Measurements from ENCODE around the gene PLK4.
A peak's percentile ranks its signal among the peaks of the same experiment; 100 is the strongest.
"Not testable (repeated sequence)": the region's sequence is repeated elsewhere in the genome, so short reads cannot be mapped to it uniquely, and the experiment has no call there.

PLK4 gene

DNA sequence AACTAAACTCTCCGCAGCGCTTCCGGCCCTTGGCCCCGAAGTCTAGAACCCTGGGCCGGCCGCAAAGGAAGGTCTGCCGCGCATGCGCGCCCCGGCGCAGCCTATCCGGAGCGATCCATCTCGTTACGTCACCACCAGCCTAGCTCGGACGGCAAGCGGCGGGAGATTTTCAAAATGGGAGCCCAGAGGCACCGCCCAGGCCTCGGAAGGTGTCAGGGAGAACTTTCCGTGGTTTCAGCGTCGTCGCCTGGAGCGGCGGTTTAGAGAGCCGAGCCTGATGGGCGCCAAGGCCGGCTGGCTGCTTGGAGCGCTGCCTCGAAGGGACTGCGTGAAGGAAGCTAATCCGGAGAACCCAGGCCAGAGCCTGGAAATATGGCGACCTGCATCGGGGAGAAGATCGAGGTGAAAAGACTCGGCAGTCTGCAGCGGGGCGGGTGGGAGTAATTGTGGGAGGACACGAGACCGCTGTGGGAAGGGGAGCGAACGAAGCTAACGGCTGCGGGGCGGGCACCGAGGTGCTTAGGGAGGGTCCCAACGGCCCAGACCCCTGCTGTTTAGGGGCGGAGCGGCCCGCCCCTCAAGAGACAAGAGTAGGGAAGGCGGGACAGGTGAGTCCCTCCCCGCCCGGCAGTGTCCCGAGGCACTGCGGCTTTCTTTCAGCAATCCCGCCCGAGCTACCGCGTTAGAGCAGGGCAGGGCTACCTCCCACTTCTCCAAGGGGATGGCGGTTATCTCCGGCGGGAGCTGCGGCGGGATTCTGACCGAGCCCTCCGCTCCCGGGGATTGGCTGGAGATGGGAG, at the start of gene PLK4:
Gene PLK4, plus strand, starts transcription at position 131 of the 800 bp plus-strand sequence. Its CDS starts 242 bp downstream, at position 373.
- peak; percentile 76 to 90 for DNase-seq (ENCODE audit: low read depth in 2 of 2, low spot score in 1 of 2)

- no peak for DNase-seq (ENCODE audit: low read depth in 2 of 2, low spot score in 1 of 2)
Measured at GRCh38 chr4:127832585-127832984, 48.1 kb upstream of the PLK4 start.

DNA sequence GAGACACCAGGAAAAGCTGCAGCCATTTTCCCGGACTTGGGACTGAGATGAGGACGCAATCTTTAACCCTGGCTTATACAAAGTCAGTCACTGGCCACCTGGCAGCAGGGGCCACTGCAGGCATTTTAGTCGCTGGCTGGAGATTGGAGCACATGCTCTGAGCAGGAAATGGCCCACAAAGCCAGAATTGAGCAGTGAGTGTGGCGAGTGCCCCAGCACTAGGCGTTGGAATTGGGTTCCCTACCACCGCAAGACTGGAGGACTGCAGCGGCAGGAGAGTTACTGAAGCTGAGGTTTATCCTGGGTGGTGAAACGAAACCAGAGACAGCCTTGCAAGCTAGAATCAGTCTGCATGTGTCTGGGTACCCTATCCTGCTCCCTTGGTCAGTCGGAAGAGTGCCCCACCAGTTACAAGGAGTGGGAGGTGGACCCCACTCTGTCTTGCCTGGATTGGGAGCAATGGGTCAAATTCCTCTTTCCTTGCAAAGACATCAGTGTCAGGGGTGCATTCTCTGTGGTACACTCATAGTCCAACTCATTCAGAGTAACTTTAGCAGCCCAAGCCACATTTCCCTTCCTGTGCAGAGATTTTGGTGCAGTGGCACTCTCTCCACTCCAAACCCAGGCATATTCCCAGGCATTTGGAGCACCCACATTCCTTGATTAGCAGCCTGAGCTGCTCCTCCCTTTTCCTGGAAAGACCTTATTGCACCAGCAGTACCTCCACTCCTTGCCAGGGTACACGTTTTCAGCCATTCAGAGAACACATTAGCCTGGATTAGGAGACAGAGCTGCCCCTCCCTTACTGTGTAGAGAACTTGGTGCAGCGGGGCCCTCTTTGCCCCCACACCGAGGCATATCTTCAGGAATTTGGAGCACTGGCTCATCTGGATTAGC, 36.7 kb upstream of the PLK4 start:
- DNase-seq (ENCODE audit: low read depth in 2 of 2, low spot score in 1 of 2) = no peak

DNA sequence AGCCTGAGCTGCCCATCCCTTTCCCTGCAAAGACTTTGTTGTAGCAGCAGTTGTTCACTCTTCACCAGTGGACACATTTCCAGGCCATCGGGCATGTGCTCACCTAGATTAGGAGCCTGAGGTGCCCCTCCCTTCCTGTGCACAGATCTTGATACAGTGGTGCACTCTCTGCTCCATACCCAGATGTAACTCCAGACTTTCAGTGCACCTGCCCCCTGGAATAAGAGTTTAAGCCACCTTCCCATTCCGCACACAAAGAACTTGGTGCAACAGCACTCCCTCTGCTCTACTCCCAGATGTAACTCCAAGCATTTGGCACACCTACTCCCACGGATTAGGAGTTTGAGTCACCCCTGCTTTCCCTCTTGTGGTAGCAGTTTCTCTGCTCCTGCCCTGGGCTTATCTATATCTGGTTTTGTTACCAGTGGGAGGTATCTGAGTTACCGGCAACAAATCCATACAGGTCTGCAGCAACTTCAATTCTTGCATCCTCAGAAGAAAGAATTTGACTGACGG, 36.0 kb upstream of the PLK4 start:
- DNase-seq (ENCODE audit: low read depth in 2 of 2, low spot score in 1 of 2) = no peak

DNA sequence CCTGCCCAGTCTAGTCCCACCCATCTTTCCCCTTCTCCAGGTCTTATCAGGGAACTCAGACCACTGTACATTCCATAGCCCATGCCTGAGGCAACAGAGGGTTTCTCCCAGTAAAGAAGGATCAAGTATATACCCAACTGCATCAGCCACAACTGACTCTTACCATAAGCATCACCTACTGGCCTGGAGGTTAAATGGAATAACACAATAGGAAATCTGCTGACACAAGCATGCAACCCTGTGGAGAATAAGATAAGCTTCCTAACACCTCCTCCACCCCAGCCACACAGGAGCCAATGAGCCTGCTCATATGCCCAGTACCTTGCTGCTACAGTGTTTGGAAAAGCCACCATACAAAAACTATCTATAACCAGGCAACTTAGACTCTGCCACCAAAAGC, 34.6 kb upstream of the PLK4 start:
- no peak for DNase-seq (ENCODE audit: low read depth in 2 of 2, low spot score in 1 of 2)

DNA sequence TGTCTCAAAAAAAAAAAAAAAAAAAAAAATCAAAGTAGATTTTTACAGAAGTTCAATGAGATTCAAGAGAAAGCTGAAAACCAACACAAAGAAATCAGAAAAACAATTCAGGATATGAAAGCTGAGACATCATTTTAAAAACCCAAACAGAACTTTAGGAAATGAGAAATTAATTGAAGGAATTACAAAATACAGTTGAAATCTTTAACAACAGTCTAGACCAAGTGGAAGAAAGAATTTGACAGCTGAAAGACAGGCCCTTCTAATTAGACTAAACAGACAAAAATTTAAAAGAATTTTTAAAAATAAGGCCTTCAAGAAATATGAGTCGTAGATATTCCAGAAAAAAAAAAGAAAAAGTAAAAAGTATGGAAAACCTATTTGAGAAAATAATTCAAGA, 33.9 kb upstream of the PLK4 start:
- no peak for DNase-seq (ENCODE audit: low read depth in 2 of 2, low spot score in 1 of 2)

- DNase-seq (ENCODE audit: low read depth in 2 of 2, low spot score in 1 of 2) = no peak
Measured at GRCh38 chr4:127849505-127850234, 31.0 kb upstream of the PLK4 start.

GRCh38 chr4:127852661-127853060, 28.0 kb upstream of the PLK4 start:
- DNase-seq (ENCODE audit: low read depth in 2 of 2, low spot score in 1 of 2) = no peak

- DNase-seq (ENCODE audit: low read depth in 2 of 2, low spot score in 1 of 2) = no peak
Measured at GRCh38 chr4:127856196-127856812, 24.4 kb upstream of the PLK4 start.

DNA sequence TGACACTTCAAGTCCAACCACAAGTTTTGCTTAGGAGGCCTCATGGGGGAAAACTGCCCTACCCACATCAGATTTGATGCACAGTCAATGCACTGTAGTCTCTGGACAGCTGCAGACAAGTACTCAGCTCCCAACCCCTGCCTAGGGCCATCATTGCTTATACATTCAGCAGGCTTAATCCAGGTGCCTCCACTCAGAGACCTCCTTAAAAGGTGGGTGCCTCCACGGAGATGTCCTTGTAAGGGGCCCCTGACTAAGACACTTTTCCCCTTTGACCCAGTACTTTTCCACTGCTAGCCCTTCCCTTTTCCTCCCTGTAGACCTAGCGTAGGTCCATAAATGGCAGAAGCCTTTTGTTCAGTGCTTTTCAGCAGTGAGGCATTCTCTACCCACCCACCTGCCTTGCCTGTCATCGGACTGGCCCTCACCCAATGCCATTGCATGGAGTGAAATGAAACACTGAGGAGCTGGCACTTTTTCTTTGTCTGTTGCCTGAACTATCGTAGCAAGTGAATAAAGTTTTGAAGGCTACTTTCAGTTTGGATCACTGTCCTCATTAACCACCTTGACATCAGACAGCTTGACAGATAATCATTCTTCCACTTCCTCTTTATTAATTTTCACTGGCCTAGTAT, 23.8 kb upstream of the PLK4 start:
- no peak for DNase-seq (ENCODE audit: low read depth in 2 of 2, low spot score in 1 of 2)

DNA sequence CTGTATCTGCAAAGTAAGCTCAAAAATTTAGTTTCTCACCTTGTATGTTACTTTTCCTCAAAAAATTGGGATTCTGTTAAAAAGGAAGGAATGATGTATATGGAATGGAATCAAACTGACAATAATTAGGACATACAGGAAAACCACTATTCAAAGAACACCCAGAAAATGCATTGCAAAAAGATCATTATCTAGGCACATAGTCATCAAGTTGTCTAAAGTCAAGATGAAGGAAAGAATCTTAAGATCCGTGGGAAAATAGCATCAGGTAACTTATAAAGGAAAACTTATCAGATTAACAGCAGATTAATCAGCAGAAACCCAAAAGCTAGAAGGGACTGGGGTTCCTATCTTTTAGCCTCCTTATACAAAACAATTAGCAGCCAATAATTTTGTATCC, 23.1 kb upstream of the PLK4 start:
- no peak for DNase-seq (ENCODE audit: low read depth in 2 of 2, low spot score in 1 of 2)

GRCh38 chr4:127868196-127868595, 12.5 kb upstream of the PLK4 start:
- DNase-seq (ENCODE audit: low read depth in 2 of 2, low spot score in 1 of 2) = no peak

- no peak for DNase-seq (ENCODE audit: low read depth in 2 of 2, low spot score in 1 of 2)
Measured at GRCh38 chr4:127870281-127870680, 10.4 kb upstream of the PLK4 start.

- DNase-seq (ENCODE audit: low read depth in 2 of 2, low spot score in 1 of 2) = no peak
Measured at GRCh38 chr4:127870688-127871087, 10.0 kb upstream of the PLK4 start.

DNA sequence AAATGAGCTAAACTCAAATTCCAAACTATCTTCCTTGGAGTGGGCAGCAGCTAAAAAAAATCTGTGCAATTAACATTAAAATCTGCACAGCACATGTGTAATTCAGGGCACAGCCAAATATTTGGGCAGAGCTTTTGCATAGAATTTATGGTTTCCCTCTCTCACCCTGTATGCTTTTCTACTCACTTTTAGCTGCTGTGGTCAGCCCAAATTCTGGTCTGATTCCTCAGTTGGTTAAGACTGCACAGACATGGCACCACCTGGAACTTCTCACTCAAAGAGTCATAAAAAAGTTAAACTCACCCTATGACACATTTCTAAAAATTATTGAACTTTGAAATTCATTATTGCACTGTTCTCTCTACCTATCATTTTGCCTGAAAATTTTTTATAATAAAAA, 4.9 kb upstream of the PLK4 start:
- DNase-seq (ENCODE audit: low read depth in 2 of 2, low spot score in 1 of 2) = no peak

- DNase-seq (ENCODE audit: low read depth in 2 of 2, low spot score in 1 of 2) = no peak
Measured at GRCh38 chr4:127881563-127881864, 821 bp downstream of the PLK4 start.

- DNase-seq (ENCODE audit: low read depth in 2 of 2, low spot score in 1 of 2) = no peak
Measured at GRCh38 chr4:127888559-127888958, 7.9 kb downstream of the PLK4 start.

- no peak for DNase-seq (ENCODE audit: low read depth in 2 of 2, low spot score in 1 of 2)
Measured at GRCh38 chr4:127889903-127890302, 9.2 kb downstream of the PLK4 start.

DNA sequence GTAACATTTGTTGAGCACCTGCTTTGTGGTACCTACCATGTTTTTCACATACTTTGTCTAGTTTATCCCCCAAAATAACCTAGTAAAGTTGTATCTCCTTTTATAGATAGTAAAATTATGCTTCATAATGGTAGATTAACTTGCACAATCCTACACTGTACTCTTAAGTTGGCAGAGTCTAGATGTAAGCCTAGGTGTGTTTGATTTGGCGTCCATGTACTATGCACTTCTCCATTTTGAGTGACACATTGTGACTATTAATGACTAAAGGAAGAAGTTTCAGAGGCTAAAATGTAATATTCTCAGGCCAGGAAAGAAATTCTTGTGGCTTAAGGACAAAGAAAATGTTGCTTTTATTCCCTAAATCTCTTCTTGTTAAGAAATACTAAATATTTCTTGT, 15.4 kb downstream of the PLK4 start:
- DNase-seq (ENCODE audit: low read depth in 2 of 2, low spot score in 1 of 2) = no peak

- no peak for DNase-seq (ENCODE audit: low read depth in 2 of 2, low spot score in 1 of 2)
Measured at GRCh38 chr4:127896528-127896927, 15.8 kb downstream of the PLK4 start.

DNA sequence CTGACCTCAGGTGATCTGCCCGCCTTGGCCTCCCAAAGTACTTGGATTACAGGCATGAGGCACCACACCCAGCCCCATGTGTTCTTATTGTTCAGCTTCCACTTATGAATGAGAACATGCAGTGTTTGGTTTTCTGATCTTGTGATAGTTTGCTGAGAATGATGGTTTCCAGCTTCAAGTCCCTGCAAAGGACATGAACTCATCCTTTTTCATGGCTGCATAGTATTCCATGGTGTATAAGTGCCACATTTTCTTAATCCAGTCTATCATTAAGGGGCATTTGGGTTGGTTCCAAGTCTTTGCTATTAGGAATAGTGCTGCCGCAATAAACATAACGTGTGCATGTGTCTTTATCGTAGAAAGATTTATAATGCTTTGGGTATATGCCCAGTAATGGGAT, 19.0 kb downstream of the PLK4 start:
- not testable (repeated sequence) for DNase-seq (ENCODE audit: low read depth in 2 of 2, low spot score in 1 of 2)

Data from stimulated activated CD8-positive, alpha-beta memory T cell treated with anti-CD3 and anti-CD28 coated beads, Interleukin-4, amount 100 ng/mL, for 4 hours (primary cell).